Tibial nerve (tissue), 4 donors: ENCODE results near the gene GIPC3.

ENCODE experiments used
- EP300 ChIP-seq, 2 donors: sonication (generic); formaldehyde crosslinking; IDR thresholded peaks; one replicate each; pipeline ENCODE4 v1.6.1; 2017; ENCODE audit warnings: antibody characterized with exemption in 2 of 2, mild to moderate bottlenecking in 1 of 2
- POLR2A ChIP-seq, 2 donors: fragments of 450-650 bp; IDR thresholded peaks; one replicate each; pipeline ENCODE4 v1.6.1; 2017; ENCODE audit warnings: antibody characterized with exemption in 2 of 2, mild to moderate bottlenecking in 2 of 2, moderate library complexity in 2 of 2
- TF ChIP-seq, protein P1 (sequence below), 5 experiments: fragments of 200-600 bp in 3 of 5; fragments of 450-650 bp in 2 of 5; sonication (generic) in 3 of 5; IDR thresholded peaks; one replicate each; pipeline ENCODE4 v1.5.1; 2016 to 2019; ENCODE audit warnings: antibody characterized with exemption in 5 of 5, mild to moderate bottlenecking in 3 of 5, moderate library complexity in 2 of 5

DNA sequence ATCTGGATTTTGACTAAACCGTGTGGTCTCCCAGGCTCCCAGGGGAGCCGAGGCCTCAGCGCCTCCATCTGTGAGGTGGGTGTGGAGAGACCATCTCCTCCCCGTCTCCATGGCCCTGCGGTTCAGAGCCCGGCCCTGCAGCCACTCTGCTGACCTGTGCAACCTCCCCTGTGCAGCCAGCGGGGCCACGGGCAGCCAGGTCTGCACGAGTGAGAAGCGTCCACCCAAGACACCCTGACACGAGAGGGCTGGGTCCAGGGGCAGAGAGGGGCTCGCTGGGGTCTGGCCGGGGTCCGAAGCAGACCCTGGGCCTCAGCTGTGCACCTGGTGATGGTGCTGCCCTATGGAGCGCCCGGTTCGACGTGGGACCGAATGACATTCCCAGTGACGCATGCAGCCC is 51.7 kb downstream of the GIPC3 start:
- TF ChIP-seq, protein P1, sequence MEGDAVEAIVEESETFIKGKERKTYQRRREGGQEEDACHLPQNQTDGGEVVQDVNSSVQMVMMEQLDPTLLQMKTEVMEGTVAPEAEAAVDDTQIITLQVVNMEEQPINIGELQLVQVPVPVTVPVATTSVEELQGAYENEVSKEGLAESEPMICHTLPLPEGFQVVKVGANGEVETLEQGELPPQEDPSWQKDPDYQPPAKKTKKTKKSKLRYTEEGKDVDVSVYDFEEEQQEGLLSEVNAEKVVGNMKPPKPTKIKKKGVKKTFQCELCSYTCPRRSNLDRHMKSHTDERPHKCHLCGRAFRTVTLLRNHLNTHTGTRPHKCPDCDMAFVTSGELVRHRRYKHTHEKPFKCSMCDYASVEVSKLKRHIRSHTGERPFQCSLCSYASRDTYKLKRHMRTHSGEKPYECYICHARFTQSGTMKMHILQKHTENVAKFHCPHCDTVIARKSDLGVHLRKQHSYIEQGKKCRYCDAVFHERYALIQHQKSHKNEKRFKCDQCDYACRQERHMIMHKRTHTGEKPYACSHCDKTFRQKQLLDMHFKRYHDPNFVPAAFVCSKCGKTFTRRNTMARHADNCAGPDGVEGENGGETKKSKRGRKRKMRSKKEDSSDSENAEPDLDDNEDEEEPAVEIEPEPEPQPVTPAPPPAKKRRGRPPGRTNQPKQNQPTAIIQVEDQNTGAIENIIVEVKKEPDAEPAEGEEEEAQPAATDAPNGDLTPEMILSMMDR (IDR thresholded peaks at IDR 0.05): no peak
- no peak for TF ChIP-seq EP300 (IDR thresholded peaks at IDR 0.05)
- no peak for TF ChIP-seq POLR2A (IDR thresholded peaks at IDR 0.05)
